Smooth muscle cell (in vitro differentiated cells): ENCODE results near the gene SLC30A2. TPM values are rescaled to one million over a fixed set of nuclear protein-coding genes. Genes with fewer than 3 reads are reported as not detected.

Experiments
- DNase-seq: peaks from one replicate; lab custom pipeline; 2025; ENCODE audit not compliant: unreplicated experiment; lab: John Stamatoyannopoulos, UW
- H2AFZ ChIP-seq: fragments of 200-600 bp; sonication (generic); 2 replicates; pipeline ENCODE4 v1.6.0; 2016; ENCODE audit warnings: antibody characterized with exemption, low read depth, mild to moderate bottlenecking
- H3F3A ChIP-seq: fragments of 200-600 bp; sonication (generic); 2 replicates; pipeline ENCODE4 v1.6.0; 2017; ENCODE audit warnings: antibody characterized with exemption, low read depth
- H3K27ac ChIP-seq: fragments of 200-600 bp; sonication (generic); 2 replicates; pipeline ENCODE4 v1.5.1; 2016; ENCODE audit warnings: low read depth, mild to moderate bottlenecking
- H3K27me3 ChIP-seq: fragments of 200-600 bp; sonication (generic); 2 replicates; pipeline ENCODE4 v1.6.1; 2016; ENCODE audit warnings: low read depth, mild to moderate bottlenecking
- H3K36me3 ChIP-seq: fragments of 200-600 bp; sonication (generic); 2 replicates; pipeline ENCODE4 v1.5.1; 2016; ENCODE audit warnings: low read depth
- H3K4me1 ChIP-seq: fragments of 200-600 bp; sonication (generic); 2 replicates; pipeline ENCODE4 v1.5.1; 2016; ENCODE audit warnings: low read depth
- H3K4me2 ChIP-seq: fragments of 200-600 bp; sonication (generic); 2 replicates; pipeline ENCODE4 v1.6.0; 2016; ENCODE audit warnings: mild to moderate bottlenecking
- H3K4me3 ChIP-seq: fragments of 200-600 bp; sonication (generic); 2 replicates; pipeline ENCODE4 v1.5.1; 2016; ENCODE audit warnings: mild to moderate bottlenecking
- H3K79me2 ChIP-seq: fragments of 200-600 bp; sonication (generic); 2 replicates; pipeline ENCODE4 v1.6.0; 2016; ENCODE audit warnings: low read depth, mild to moderate bottlenecking
- H3K9ac ChIP-seq: fragments of 200-600 bp; sonication (generic); 2 replicates; pipeline ENCODE4 v1.6.0; 2016; ENCODE audit warnings: low read depth
- H3K9me3 ChIP-seq: fragments of 200-600 bp; sonication (generic); replicated peaks from 2 replicates; pipeline ENCODE4 v1.5.1; 2016; ENCODE audit warnings: low read depth
- H4K20me1 ChIP-seq: fragments of 200-600 bp; sonication (generic); 2 replicates; pipeline ENCODE4 v1.6.0; 2016; ENCODE audit warnings: low read depth
- whole genome bisulfite sequencing: methylation state at CpG from one replicate; pipeline ENCODE4 v1.1.7; 2016; ENCODE audit warnings: low lambda C conversion rate; 5-methylcytosine and 5-hydroxymethylcytosine counted together
- polyA plus RNA-seq: library from polyadenylated mRNA; unstranded; fragments of >200 nt; fragmentation: Nextera tagmentation; extraction: Ambion mirVana; gene quantifications from 2 replicates; pipeline ENCODE4 v1.2.1, GENCODE V29; 2016
- total RNA-seq: library from RNA; depleted of rRNA; stranded (reverse); fragments of >200 nt; gene quantifications from 2 replicates; pipeline ENCODE4 v1.2.3, GENCODE V29; 2014
- TF ChIP-seq, protein P1 (sequence below): fragments of 200-600 bp; sonication (generic); IDR thresholded peaks from 2 replicates; pipeline ENCODE4 v1.5.1; 2017; ENCODE audit warnings: borderline replicate concordance, mild to moderate bottlenecking, antibody characterized with exemption; ENCODE audit not compliant: insufficient read depth, poor library complexity, severe bottlenecking

Gene SLC30A2
- total and polyA plus RNA-seq, 2 experiments from 2014 or later, result 0.27 to 0.53 TPM

DNA sequence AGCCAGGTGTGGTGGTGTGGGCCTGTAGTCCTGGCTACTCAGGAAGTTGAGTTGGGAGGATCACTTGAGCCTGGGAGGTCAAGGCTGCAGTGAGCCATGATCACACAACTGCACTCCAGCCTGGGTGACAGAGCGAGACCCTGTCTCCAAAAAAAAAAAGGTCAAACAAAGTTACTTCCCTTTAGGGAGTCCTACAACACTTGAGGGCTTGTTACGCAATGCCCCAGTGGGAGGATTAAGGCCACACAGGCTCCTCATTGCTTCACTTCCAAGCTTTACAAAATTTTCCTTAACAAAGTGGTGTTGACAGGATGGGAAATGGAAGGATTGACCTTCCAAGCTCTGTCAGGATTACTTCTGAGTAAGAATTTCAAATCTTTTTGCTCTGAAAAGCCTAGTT, 30.6 kb downstream of the SLC30A2 start:
- Histone ChIP-seq H3K27me3 (no peaks in the 10 kb centered on the region), H3K79me2 (no peaks in the 10 kb centered on the region), H3K9ac (no peak overlapping the region), H3K27ac (peak overlapping the region; percentile 86), H3K4me1 (peaks cover 23% of the 10 kb centered on the region), H3K9me3 (no peaks in the 10 kb centered on the region), H3K36me3 (no peaks in the 10 kb centered on the region), H2AFZ (no peak overlapping the region), H3F3A (peaks cover 12% of the 10 kb centered on the region), H3K4me2 (no peak overlapping the region), H4K20me1 (no peaks in the 10 kb centered on the region), H3K4me3 (no peak overlapping the region)
- 46% methylated on average over 2 of the region's 2 CpGs for WGBS
- no peak for DNase-seq
- TF ChIP-seq, protein P1, sequence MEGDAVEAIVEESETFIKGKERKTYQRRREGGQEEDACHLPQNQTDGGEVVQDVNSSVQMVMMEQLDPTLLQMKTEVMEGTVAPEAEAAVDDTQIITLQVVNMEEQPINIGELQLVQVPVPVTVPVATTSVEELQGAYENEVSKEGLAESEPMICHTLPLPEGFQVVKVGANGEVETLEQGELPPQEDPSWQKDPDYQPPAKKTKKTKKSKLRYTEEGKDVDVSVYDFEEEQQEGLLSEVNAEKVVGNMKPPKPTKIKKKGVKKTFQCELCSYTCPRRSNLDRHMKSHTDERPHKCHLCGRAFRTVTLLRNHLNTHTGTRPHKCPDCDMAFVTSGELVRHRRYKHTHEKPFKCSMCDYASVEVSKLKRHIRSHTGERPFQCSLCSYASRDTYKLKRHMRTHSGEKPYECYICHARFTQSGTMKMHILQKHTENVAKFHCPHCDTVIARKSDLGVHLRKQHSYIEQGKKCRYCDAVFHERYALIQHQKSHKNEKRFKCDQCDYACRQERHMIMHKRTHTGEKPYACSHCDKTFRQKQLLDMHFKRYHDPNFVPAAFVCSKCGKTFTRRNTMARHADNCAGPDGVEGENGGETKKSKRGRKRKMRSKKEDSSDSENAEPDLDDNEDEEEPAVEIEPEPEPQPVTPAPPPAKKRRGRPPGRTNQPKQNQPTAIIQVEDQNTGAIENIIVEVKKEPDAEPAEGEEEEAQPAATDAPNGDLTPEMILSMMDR, result no peak

DNA sequence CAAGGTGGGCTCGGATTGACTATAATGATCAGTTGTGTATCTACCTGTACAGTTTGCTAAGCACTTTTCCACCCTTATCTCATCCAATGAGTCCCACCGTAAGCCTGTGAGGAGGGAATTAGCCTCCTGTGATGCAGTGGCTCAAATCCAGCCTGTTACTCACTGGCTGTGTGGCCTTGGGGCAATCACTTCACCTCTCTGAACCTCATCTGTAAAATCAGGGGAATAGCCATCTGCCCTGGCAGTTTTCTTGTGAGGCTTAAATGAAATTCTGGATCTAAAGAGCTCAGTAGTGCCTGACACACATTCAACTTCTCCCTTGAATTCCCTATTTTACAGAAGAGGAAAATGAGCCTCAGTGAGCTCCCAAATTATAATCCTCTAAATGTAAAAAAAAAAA, 31.7 kb downstream of the SLC30A2 start:
- Histone ChIP-seq H3K4me2 (no peak overlapping the region), H3K27ac (no peak overlapping the region), H3K9me3 (no peaks in the 10 kb centered on the region), H3K79me2 (no peaks in the 10 kb centered on the region), H4K20me1 (no peaks in the 10 kb centered on the region), H3F3A (peaks cover 12% of the 10 kb centered on the region), H2AFZ (no peak overlapping the region), H3K4me1 (peaks cover 19% of the 10 kb centered on the region), H3K27me3 (no peaks in the 10 kb centered on the region), H3K9ac (no peak overlapping the region), H3K36me3 (no peaks in the 10 kb centered on the region), H3K4me3 (no peak overlapping the region)
- DNase-seq, result no peak
- TF ChIP-seq, protein P1, result no peak
- 87% methylated on average over 2 of the region's 2 CpGs for WGBS

DNA sequence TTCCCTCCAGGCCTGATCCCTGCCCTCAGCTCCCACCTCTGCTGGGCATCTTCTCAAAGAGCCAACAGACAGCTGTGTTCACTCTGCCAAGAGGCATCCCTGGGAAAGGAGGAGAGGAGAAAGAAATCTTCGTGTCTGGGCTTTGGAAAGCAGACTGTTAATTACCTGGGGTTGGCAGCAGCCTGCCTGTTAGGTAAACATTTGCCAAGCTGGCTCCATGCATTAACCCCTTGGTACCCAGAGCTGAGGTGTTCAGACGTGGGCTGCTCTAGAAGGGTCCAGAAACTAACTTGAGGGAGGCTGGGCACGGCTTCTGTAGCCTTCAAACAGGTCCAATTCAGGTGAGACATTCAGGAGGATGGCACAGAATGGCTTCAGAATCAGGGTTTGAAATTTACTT, 33.1 kb downstream of the SLC30A2 start:
- TF ChIP-seq, protein P1, result no peak
- Histone ChIP-seq H3K27me3 (no peaks in the 10 kb centered on the region), H3K36me3 (no peaks in the 10 kb centered on the region), H3K27ac (no peak overlapping the region), H3K4me2 (no peak overlapping the region), H3K9ac (no peak overlapping the region), H4K20me1 (no peaks in the 10 kb centered on the region), H3F3A (peaks cover under 1% of the 10 kb centered on the region), H2AFZ (no peak overlapping the region), H3K4me3 (no peak overlapping the region), H3K4me1 (peaks cover 11% of the 10 kb centered on the region), H3K9me3 (no peaks in the 10 kb centered on the region), H3K79me2 (no peaks in the 10 kb centered on the region)
- DNase-seq, result no peak
- 58% methylated on average over 3 of the region's 3 CpGs for WGBS

DNA sequence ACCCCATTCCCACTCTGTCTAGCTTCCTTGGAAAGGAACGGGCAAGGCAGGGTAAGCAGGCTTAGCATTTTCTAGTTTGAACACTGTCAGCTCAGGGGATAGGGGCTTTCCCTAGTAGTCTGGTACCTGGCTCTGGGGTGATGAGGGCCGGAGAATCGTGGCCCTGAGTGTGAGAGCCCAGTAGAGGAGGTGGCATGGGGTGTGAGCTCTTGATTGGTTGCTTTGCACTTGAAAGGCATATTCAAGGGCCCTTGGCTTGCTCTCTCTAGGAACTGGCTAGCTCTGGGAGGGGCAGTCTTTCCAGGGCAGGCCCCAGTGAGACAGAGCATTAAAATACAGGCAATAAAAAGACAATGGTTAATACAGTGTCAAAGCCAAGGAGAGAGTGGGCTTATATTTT, 35.1 kb downstream of the SLC30A2 start:
- WGBS, result 53% methylated on average over 3 of the region's 3 CpGs
- Histone ChIP-seq H3K4me2 (no peak overlapping the region), H3K9me3 (no peaks in the 10 kb centered on the region), H3K4me1 (no peaks in the 10 kb centered on the region), H3K36me3 (no peaks in the 10 kb centered on the region), H3K79me2 (no peaks in the 10 kb centered on the region), H3K4me3 (no peak overlapping the region), H2AFZ (no peak overlapping the region), H3F3A (no peaks in the 10 kb centered on the region), H4K20me1 (no peaks in the 10 kb centered on the region), H3K27me3 (no peaks in the 10 kb centered on the region), H3K9ac (no peak overlapping the region), H3K27ac (no peak overlapping the region)
- DNase-seq, result no peak
- TF ChIP-seq, protein P1, result no peak
